DMS53 treated with DMSO at 0.1 percent for 48 hours (cell line): Measurements from ENCODE around the gene DENND1A.

Experiments used
- DNase-seq: peaks from one replicate; lab custom pipeline; 2025; ENCODE audit not compliant: unreplicated experiment; lab: John Stamatoyannopoulos, UW

DENND1A gene

DNA sequence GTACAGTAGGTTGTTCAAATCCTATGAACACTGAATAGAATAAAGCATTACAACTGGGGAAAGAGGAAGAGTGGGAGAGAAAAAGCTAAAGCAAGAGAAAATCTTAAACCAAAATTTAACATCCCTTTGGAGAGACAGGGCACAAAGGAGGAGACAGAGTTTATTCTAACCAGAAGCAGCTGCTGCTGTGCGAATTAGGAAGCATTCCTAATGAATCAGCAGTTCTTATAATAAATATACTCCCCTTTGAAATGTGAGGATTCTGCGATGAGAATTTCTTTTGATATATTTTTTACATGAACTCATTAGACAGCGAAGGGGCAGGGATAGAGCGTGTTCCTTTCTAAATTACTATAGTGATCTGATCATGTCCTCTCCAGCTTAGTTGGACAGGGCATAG is 233.4 kb downstream of the DENND1A start:
- DNase-seq, result no peak

DNA sequence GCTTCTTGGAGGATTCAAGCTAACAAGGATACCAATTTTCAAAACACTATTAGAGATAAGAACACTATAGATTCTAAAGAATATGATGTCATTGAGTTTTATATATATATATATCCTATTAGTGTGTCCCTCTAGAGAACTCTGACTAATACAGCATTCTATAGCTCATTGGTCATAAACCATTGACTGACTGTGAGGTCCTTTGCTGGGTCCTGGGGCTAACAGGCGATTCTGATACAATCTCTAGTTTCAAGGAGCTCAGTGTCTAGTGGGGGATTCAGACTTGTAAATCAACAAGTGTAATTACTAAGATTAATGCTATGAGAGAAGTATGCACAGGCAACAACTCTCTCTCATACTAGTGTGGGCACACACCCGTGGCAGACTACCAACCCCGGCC is 234.5 kb downstream of the DENND1A start:
- DNase-seq, result no peak

DNA sequence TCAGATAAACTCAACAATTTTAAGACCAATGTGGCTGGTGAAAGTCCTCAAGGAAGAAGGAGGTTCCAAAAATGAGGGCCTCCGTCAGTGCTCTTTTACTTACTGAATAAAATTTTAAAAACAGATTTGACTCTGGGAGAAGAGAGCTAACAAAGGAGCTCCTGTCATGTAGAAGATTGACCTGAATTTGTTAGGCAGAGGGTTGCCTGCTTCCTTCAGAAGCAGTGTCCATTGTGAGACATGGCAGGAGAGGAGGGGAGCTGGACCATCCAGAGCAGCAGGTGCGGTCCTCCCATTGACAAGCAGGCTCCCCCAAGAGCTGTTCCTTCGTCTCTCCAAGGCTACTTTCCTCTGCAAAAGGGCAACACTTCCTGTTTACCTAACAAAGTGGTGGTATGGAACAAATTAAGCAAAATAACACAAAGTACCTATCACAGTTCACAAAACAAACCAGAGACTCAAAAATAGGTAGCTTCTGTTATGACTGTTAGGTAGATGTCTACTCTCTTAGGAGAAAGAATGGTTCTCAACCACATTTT is 238.1 kb downstream of the DENND1A start:
- no peak for DNase-seq

DNA sequence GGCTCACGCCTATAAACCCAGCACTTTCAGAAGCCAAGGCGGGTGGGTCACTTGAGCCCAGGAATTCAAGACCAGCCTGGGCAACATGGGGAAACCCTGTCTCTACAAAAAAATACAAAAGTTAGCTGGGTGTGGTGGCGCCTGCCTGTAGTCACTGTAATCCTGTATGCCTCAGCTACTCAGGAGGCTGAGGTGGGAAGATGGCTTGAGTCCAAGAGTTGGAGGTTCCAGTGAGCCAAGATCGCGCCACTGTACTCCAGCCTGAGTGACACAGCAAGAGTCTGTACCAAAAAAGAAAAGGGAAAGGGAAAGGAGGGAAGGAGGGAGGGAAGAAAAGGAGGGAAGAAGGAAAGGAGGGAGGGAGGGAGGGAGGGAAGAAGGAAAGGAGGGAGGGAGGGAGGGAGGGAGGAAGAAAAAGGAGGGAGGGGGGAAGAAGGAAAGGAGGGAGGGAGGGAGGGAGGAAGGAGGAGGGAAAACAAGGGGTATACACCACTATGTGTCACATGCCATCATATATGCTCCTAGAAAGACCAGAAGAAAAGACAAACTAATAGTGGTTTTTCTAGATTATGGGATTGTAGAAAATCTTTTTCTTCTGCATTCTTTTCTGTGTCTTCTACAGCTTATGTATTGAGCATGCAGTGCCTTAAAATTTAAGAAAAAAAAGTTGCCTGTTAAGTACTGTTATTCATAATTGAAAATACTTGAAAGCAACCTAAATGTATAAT is 240.1 kb downstream of the DENND1A start:
- no peak for DNase-seq

DNA sequence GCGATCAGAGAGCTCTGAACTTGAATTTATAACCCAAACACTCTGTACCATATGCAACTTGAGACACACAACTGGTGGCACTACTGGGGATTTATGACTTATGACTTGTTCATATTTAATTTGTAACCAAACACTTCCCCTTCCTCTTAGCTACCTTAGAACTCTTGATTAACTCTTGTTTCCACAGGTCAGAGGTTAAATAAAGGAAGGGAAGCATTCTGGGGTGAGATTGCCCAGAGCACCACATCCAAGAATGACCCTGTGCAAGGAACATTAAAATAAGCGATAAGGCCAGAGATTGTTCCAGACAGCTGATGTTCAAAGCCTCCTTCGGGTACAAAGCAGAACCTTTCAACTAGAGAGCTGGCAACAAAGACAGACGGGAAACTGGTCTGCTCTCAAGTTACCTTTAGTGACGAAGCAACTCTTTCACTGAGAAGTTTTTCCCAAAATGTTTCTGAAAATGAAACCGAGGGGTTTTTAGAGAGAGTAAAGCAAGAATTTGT is 242.6 kb downstream of the DENND1A start:
- DNase-seq, result peak; percentile 81

DNA sequence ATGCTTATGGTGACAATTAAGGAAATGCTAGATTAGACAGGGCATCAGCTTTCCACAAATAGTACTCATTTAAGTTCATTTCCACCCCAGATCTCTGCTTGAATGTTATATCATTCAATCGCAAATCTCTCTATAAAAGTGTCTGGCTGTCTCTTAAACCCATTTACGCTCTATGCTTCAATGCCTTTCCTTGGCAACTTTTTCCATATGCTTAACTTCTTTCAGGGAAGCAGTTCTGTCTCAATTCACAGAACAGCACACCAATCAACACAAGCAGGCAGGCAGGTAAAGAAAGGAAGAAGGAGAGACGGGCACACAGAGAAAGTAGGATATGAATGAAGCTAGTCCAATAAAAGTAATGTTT is 243.1 kb downstream of the DENND1A start:
- no peak for DNase-seq

DNA sequence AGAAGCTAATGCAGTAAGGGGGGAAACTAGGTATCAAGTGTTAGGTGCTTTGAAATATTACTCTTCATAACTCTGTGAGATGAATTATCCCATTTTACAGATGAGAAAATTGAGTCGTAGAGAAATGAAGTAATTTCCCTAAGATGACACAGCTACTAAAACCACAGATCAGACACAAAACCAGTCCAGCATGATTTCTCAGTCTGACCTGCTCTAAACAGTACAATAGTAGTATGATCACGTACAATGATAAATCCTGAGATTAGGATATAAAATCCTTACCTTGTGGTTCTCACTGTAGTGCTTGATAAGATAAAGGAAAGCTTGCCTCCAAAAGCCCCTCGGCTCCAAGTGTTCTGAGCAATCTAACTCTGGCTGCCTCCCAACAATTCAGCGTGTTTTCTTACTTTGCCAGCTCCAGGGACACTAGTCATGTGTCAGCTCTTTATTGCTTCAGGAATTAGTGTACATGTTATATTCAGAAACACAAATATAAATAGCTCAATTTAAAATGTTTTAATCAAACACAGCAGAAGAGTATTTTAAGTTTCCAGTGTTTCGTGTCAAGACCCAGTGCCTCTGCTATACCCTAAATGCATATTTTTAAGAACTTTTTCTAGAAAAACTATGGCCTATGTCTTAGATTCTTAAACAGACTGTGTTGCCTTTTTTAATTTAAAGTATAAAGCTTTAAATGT is 243.6 kb downstream of the DENND1A start:
- no peak for DNase-seq

DNA sequence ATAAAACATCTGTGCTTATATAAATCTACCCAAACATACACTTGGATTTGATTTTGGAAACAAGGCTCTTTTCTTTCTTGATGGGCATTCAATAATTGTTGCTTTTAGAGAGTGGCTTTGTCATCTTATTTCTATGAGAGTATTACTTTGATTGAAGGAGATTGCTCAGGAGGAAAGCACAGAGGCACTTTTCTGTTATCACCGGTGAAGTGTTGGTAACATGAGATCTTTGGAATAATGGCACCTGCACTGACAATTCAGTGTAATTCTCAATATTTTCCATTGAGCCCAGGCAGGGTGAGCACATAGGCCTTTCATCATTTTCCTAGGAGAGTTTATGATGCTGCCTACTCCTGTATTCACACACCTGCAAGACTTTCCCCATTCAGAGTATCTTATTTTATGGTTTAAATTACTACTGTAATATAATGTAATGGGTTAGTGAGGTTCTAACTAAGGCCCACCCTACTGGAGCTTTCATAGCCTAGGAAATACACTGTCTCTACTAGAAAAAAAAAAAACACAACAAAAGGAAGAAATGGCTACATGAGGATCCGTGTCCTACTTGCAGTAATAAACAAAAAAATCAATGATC is 244.3 kb downstream of the DENND1A start:
- no peak for DNase-seq

DNA sequence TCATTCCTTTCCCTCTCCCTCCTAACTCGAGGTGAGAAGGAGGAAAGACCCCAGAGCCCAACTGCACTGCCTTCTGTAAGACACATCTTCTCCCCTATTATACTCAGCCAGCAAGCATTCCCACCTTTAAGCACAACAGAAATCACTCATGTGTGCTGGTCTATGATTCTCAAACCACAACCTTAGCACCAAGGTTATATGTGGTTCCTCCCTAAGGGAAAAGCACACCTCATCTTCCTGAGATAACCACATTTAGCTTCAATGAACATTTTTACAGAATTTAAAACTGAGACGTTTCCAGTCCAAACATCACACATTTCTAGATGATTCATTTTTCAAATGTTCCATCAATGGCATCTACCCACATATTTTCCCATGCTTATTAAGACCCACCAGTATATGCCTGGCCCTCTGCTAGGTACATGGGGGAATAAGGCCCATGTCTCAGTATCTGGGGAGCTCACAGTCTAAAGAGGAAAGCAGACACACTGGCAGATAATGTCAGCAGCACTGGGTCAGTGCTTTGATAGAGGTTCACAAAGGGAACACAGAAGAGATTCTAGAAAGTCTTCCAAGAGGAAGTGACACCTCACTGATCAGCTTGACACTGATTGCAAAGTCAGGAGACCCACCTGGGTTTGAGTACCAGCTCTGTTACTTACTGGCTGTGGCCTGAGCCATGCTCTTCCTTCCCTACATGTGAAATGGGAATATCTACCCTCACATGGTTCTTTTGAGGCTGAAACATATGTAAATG is 245.4 kb downstream of the DENND1A start:
- no peak for DNase-seq

DNA sequence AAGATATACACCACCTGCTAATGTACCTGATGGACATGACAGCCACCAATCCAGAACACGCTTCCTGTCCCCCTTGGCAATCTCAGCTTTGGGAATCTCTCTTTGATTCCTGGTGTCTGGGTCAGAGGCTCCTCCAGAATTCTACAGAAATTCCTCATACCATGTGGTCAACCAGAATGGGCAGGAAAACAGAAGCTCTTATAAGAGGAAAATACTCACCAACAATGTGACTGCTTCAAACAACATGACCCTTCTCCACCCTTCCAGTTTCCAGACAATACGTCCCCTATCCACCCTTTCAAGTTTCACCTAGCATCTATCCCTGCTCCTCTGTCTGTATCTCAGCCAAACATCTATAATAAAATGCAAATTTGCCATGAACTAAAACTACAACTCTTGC is 247.2 kb downstream of the DENND1A start:
- DNase-seq, result no peak

DNA sequence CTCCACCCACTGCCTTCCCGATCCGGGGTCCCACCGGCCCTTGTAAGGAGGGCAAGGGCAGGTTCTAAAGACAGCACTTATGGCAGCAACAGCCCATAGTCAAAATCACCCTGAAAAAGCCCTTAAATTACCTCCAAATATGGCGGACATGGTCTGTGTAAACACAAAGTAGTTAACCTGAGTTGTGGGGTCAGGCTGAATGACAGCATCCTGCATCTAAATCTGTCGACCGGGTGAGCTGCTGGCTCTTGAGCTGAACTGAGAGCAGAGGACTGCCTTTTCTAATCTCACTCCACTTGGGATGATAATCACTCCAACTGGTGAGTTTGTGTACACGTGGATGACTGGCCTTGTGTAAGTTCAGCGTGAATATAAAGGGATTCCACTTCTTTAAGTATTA is 249.6 kb downstream of the DENND1A start:
- DNase-seq, result no peak

DNA sequence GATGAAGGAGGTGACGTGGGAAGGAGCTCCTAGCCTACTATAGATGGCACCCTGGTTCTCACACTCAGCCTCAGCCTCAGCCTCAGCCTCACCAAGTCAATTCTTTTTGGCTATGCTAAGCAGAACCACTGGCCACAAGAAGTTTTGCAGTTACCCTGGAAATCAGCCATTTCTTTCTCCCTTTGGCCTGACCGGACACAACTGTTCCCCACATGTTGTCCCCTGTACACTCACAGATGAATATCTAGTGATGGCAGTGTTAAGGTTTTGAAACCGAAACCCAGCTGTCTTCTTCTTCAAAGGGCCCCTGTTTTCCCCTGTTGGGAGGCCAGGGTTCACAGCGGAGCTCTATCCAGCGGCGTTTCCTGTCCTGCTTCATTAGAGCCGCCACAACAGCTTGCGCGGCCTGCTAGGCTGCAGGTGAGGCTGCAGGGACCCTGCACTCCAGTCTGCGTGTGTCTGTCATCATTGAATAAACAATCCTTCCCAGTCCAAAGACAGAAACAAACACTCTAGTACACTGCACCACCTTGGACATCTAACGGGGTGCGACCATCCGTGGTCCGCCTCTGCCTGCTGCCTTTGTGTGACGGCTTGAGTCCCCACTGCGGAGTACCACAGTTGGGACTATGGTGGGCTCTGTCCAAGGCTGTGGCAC is 250.5 kb downstream of the DENND1A start:
- DNase-seq, result peak; percentile 91

DNA sequence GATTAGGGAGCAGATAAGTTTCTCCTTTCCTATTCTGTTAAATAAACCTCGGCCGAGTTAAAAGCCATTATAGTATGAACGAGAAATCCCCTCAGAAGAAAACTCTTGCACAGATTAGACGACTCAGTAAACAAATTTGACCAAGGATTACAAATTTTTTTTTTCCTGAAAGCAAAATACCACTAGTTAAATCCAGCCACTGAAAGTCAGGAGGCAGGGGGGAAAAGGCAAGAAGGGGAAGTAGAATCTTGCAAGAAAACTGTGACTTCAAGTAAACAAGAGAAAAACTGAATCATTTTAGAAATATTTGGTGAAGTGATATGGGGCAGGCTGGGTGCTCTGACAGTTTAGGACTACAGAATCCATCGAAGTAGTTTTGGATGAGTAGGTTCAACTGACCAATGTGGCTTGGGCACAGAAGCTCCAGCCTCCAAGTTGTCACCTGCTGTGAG is 251.0 kb downstream of the DENND1A start:
- peak; percentile 60 for DNase-seq

DNA sequence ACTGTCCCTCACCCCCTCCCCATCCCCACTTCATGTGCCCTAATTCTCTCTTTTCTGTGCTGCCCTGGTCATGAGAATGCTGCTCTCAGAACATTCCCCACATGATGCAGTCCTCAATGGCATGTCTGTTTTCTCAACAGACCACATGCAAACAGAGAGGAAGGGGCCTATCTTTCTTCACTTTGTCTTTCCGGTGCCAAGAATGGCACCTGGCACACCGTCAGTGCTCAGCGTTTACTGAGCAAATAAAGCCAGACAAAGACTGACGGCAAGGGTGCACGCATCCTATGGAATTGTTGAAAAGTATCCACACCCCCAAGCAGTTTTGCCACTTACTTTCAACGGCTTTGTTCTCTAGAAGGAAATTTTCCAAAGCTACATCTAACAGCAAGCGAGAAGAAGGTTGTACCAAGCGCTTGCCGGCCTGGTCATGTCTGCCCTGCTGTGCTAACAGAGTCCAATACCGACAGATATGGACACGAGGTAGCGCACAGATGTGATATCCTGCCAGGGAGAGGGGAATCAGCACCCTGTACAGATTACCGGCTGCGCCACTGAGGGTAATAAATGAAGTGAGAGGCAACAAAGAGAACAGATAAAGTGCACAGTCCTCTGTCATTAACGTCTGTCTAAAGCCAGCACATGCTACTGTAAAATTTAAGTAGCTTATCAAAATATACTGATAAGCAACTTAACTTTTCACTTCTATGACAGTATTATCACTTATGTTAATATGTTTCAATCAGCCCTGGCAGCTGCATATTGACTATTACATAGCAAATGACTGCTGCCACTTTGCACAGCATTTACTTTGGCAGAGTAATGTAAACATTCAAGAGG is 251.7 kb downstream of the DENND1A start:
- DNase-seq, result peak; percentile 92

DNA sequence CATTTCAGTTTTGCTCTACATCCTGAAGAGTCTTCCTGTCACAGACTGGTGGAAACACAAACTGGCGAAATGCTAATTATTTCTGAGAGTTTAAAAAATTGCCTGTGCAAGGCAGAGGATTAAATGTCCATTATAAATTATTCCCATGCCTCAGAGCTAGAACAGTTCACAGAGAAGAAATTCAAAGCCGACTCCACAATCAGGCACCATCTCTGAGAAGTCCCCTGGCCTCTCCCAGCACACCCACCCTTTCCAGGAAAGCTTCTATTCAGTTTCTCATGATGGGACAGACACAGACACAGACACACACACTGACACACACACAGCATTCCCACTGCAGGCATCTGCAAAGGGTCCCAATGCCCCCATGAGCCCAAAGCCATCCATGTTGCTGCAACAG is 253.1 kb downstream of the DENND1A start:
- DNase-seq, result no peak

DNA sequence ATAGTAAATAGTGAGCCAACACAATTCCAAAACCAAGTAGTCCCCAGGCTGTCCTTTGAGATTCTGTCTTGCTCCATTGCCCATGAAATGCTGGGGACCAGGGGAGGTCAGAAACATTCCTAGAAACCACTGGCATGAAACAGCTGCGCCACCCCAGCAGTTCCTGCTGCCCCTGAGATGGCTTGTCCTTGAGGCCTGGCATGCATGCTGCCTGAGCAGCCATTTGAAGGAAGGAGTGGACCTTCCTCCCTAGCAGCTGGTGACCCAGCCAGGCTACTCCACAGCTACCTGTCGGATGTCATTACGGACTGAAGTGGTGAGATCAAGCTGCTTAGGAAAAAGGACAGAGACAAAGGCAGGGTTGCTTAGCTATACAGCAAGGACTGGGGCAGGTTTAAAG is 260.6 kb downstream of the DENND1A start:
- peak; percentile 17 for DNase-seq

DNA sequence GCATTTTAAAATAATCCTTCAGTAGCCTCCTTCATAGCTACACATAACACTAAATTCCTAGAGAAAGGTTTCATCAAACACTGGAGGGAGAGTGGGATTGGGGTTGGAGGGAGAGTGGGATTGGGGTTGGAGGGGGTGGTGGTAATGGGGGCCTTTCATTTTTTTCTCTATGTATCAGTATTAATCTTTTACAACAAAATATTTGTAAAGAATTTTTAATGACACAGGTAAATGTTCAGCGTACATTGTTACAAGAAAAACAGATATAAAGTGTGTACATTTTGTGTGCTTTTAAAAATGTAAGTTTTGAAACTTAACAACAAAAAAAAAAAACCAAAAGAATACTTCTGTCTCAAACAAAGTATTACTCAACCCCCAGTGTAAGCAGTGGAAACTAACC is 266.4 kb downstream of the DENND1A start:
- DNase-seq, result no peak

DNA sequence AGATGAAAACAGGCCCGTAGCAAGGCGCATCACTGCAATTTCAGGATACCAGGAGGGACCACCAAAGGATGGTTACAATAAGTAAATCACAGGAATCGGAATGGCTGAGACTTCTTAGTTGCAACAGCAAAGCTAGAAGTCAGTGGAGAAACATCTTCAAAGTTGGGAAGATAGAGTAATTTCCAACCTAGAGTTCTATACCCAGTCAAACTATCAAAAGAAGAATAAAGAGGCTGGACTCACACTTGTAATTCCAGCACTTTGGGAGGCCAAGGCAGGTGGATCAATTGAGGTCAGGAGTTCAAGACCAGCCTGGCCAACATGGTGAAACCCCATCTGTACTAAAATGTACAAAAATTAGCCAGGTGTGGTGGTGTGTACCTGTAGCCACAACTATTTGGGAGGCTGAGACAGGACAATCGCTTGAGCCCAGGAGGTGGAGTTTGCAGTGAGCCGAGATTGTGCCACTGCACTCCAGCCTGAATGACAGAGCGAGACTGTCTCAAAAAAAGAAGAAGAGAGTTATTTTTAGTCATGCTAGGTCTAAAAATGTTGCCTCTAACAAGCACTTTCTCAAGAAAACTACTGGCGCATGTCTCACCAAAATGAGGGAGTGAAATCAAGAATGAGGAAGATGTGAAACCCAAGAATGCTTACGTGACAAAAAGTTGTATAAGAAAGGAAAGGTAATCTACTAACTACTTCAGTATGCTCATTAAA is 267.7 kb downstream of the DENND1A start:
- DNase-seq, result no peak
